Smooth muscle cell (in vitro differentiated cells): ENCODE measurements around the gene PTGIR. TPM values are rescaled to one million over a fixed set of nuclear protein-coding genes. Genes with fewer than 3 reads are reported as not detected.

Source experiments
- DNase-seq: peaks from one replicate; lab custom pipeline; 2025; ENCODE audit not compliant: unreplicated experiment; lab: John Stamatoyannopoulos, UW
- H2AFZ ChIP-seq: fragments of 200-600 bp; sonication (generic); 2 replicates; pipeline ENCODE4 v1.6.0; 2016; ENCODE audit warnings: antibody characterized with exemption, low read depth, mild to moderate bottlenecking
- H3F3A ChIP-seq: fragments of 200-600 bp; sonication (generic); 2 replicates; pipeline ENCODE4 v1.6.0; 2017; ENCODE audit warnings: antibody characterized with exemption, low read depth
- H3K27ac ChIP-seq: fragments of 200-600 bp; sonication (generic); 2 replicates; pipeline ENCODE4 v1.5.1; 2016; ENCODE audit warnings: low read depth, mild to moderate bottlenecking
- H3K27me3 ChIP-seq: fragments of 200-600 bp; sonication (generic); 2 replicates; pipeline ENCODE4 v1.6.1; 2016; ENCODE audit warnings: low read depth, mild to moderate bottlenecking
- H3K36me3 ChIP-seq: fragments of 200-600 bp; sonication (generic); 2 replicates; pipeline ENCODE4 v1.5.1; 2016; ENCODE audit warnings: low read depth
- H3K4me1 ChIP-seq: fragments of 200-600 bp; sonication (generic); 2 replicates; pipeline ENCODE4 v1.5.1; 2016; ENCODE audit warnings: low read depth
- H3K4me2 ChIP-seq: fragments of 200-600 bp; sonication (generic); 2 replicates; pipeline ENCODE4 v1.6.0; 2016; ENCODE audit warnings: mild to moderate bottlenecking
- H3K4me3 ChIP-seq: fragments of 200-600 bp; sonication (generic); 2 replicates; pipeline ENCODE4 v1.5.1; 2016; ENCODE audit warnings: mild to moderate bottlenecking
- H3K79me2 ChIP-seq: fragments of 200-600 bp; sonication (generic); 2 replicates; pipeline ENCODE4 v1.6.0; 2016; ENCODE audit warnings: low read depth, mild to moderate bottlenecking
- H3K9ac ChIP-seq: fragments of 200-600 bp; sonication (generic); 2 replicates; pipeline ENCODE4 v1.6.0; 2016; ENCODE audit warnings: low read depth
- H3K9me3 ChIP-seq: fragments of 200-600 bp; sonication (generic); replicated peaks from 2 replicates; pipeline ENCODE4 v1.5.1; 2016; ENCODE audit warnings: low read depth
- H4K20me1 ChIP-seq: fragments of 200-600 bp; sonication (generic); 2 replicates; pipeline ENCODE4 v1.6.0; 2016; ENCODE audit warnings: low read depth
- CTCF ChIP-seq: fragments of 200-600 bp; sonication (generic); IDR thresholded peaks from 2 replicates; pipeline ENCODE4 v1.5.1; 2017; ENCODE audit warnings: borderline replicate concordance, mild to moderate bottlenecking, antibody characterized with exemption; ENCODE audit not compliant: insufficient read depth, poor library complexity, severe bottlenecking
- whole genome bisulfite sequencing: methylation state at CpG from one replicate; pipeline ENCODE4 v1.1.7; 2016; ENCODE audit warnings: low lambda C conversion rate; 5-methylcytosine and 5-hydroxymethylcytosine counted together
- polyA plus RNA-seq: library from polyadenylated mRNA; unstranded; fragments of >200 nt; fragmentation: Nextera tagmentation; extraction: Ambion mirVana; gene quantifications from 2 replicates; pipeline ENCODE4 v1.2.1, GENCODE V29; 2016
- total RNA-seq: library from RNA; depleted of rRNA; stranded (reverse); fragments of >200 nt; gene quantifications from 2 replicates; pipeline ENCODE4 v1.2.3, GENCODE V29; 2014

Gene PTGIR
- total and polyA plus RNA-seq, 2 experiments from 2014 or later: 0.09 to 0.81 TPM

GRCh38 chr19:46610851-46611770 lies 13.8 kb downstream of the PTGIR start:
- H3K79me2 ChIP-seq: peaks cover 2% of the 10 kb centered on the region
- no peaks in the 10 kb centered on the region for H3K9me3 ChIP-seq
- DNase-seq: no peak
- H3K36me3 ChIP-seq: no peaks in the 10 kb centered on the region
- peaks cover 3% of the 10 kb centered on the region for H3F3A ChIP-seq
- no peak overlapping the region for H3K27ac ChIP-seq
- no peak overlapping the region for H2AFZ ChIP-seq
- no peak overlapping the region for H3K4me3 ChIP-seq
- no peaks in the 10 kb centered on the region for H3K4me1 ChIP-seq
- WGBS: 86% methylated on average over 17 of the region's 17 CpGs
- H3K9ac ChIP-seq: no peak overlapping the region
- peaks cover 21% of the 10 kb centered on the region for H4K20me1 ChIP-seq
- H3K27me3 ChIP-seq: no peaks in the 10 kb centered on the region
- H3K4me2 ChIP-seq: no peak overlapping the region
- TF ChIP-seq CTCF: no peak

GRCh38 chr19:46610413-46610775 lies 14.5 kb downstream of the PTGIR start:
- Histone ChIP-seq H3K79me2 (peaks cover 9% of the 10 kb centered on the region), H3K9ac (no peak overlapping the region), H3F3A (peaks cover 3% of the 10 kb centered on the region), H3K27me3 (no peaks in the 10 kb centered on the region), H2AFZ (no peak overlapping the region), H4K20me1 (peaks cover 29% of the 10 kb centered on the region), H3K36me3 (no peaks in the 10 kb centered on the region), H3K27ac (no peak overlapping the region), H3K4me2 (no peak overlapping the region), H3K4me3 (no peak overlapping the region), H3K4me1 (no peaks in the 10 kb centered on the region), H3K9me3 (no peaks in the 10 kb centered on the region)
- WGBS: 81% methylated on average over 5 of the region's 5 CpGs
- no peak for DNase-seq
- no peak for TF ChIP-seq CTCF

DNA sequence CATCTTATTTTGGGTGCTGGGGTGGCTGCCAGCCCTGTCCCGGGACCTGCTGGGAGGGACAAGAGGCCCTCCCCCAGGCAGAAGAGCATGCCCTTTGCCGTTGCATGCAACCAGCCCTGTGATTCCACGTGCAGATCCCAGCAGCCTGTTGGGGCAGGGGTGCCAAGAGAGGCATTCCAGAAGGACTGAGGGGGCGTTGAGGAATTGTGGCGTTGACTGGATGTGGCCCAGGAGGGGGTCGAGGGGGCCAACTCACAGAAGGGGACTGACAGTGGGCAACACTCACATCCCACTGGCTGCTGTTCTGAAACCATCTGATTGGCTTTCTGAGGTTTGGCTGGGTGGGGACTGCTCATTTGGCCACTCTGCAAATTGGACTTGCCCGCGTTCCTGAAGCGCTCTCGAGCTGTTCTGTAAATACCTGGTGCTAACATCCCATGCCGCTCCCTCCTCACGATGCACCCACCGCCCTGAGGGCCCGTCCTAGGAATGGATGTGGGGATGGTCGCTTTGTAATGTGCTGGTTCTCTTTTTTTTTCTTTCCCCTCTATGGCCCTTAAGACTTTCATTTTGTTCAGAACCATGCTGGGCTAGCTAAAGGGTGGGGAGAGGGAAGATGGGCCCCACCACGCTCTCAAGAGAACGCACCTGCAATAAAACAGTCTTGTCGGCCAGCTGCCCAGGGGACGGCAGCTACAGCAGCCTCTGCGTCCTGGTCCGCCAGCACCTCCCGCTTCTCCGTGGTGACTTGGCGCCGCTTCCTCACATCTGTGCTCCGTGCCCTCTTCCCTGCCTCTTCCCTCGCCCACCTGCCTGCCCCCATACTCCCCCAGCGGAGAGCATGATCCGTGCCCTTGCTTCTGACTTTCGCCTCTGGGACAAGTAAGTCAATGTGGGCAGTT lies 15.1 kb downstream of the PTGIR start:
- Histone ChIP-seq H3K27ac (no peak overlapping the region), H3K9ac (no peak overlapping the region), H3K4me1 (no peaks in the 10 kb centered on the region), H3K4me3 (no peak overlapping the region), H2AFZ (no peak overlapping the region), H3F3A (peaks cover 3% of the 10 kb centered on the region), H3K36me3 (no peaks in the 10 kb centered on the region), H3K9me3 (no peaks in the 10 kb centered on the region), H3K27me3 (no peaks in the 10 kb centered on the region), H4K20me1 (peaks cover 35% of the 10 kb centered on the region), H3K4me2 (no peak overlapping the region), H3K79me2 (peaks cover 15% of the 10 kb centered on the region)
- TF ChIP-seq CTCF: no peak
- no peak for DNase-seq
- 94% methylated on average over 30 of the region's 30 CpGs for WGBS
